IPS DF 4.7 (cell line): ENCODE results near the gene MPZL2.

ENCODE experiments used
- DNase-seq: peaks from one replicate; pipeline ENCODE4 v3.0.0-alpha.2; 2013; ENCODE audit warnings: low spot score; ENCODE audit errors: extremely low read depth

MPZL2 gene

DNA sequence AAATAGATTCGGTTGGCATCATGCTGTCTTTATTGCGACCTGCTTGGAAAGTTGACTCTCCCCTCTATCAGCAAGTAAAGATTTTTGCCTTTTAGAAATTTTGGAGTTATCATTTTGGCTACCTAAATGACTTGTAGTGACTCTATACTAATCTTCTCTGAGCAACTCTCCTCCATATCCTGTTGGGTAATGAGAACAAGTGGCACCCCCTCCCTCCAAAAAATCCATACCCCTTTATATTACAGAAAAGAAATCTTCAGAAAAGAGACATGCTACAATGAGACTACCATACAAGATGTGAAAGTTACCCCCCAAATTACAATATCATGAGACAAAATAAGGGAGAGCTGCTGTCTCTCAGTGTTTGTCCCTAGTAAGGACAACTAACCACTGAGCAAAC lies 40.5 kb downstream of the MPZL2 start:
- no peak for DNase-seq

DNA sequence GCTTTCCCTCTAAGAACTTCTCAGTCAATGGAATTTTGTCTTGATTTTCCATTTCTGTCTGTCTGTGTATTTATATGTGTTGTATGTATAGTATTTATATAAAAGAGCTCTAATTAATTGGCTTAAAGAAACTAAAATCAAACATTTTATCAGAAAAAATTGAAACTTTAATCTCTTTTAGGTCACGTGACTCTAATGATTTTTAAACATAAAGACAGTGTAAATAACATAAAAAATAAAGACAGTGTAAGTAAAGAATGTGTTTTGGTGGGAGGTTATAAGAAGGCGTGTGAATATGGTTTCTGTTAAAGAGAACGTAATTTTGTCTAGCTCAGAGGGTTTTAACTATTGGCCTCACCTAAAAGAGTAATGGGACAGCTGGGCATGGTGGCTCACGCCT lies 41.7 kb downstream of the MPZL2 start:
- DNase-seq, result no peak

DNA sequence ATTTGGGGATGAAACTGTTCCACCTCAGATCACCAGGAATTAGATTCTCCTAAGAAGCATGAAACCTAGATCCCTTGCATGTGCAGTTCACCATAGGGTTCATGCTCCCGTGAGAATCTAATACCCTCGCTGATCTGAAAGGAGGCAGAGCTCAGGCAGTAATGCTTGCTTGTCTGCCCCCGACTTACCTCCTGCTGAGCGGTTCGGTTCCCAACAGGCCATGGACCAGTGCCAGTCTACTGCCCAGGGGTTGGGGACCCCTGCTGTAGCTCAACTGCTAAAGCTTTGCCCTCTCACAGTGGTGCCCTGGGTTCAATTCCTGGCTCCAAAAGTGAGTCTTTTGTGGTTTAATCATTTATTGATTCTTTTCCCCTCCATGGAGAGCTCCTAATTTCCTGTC lies 42.7 kb downstream of the MPZL2 start:
- no peak for DNase-seq

DNA sequence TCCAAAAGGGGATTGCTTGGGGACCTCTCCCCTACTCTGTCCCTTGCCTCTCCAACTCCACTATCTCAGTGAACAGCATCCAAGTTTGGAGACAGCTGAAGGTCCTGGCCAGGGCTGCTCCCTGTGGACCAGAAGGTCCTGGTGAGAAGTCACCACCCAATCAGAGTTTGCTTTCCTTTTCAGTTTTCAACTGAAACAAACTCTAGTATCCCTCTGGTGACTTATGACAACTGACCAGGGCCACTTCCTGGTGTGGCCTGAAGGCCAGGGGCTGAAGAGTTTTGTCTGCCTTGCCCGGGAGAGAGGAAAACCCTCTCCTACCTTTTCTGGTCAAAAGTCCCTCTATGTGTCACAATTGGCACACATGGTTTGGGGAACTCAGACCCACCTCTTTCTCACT lies 44.4 kb downstream of the MPZL2 start:
- DNase-seq, result no peak

DNA sequence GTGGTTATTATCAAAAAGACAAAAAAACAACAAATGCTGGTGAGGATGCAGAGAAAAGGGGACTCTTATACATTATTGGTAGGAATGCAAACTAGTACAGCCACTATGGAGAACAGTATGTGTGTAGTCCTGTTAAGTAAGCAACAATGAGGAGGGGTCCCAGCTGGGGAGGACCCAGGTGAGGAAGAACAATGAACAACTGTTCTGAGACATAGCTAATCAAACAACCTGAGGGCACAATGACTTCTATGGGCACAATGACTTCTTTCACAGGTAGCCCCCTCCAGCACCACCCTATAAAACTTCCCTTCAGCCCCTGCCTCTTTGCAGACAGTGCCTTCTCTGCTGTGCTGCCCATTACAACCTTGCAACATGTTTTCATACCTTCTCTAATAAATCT lies 44.9 kb downstream of the MPZL2 start:
- no peak for DNase-seq

DNA sequence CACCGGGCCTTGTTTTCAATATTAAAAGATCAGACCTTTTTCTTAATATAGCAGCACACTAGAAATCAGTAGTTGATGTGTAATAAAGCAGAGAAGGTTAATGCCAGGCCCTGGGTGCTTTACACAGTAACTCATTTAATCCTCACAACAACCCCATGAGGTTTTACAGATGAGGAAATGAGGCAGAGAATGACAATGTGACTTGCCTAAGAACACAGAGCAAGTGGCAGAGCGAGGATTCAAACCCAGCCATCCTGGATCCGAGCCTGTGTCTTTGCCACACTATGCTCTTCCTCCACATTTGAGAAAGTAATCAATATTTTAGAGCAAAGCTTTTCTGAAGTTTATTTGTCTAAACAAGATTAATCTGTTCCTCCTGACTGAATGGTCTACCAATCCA lies 46.5 kb downstream of the MPZL2 start:
- DNase-seq, result no peak

DNA sequence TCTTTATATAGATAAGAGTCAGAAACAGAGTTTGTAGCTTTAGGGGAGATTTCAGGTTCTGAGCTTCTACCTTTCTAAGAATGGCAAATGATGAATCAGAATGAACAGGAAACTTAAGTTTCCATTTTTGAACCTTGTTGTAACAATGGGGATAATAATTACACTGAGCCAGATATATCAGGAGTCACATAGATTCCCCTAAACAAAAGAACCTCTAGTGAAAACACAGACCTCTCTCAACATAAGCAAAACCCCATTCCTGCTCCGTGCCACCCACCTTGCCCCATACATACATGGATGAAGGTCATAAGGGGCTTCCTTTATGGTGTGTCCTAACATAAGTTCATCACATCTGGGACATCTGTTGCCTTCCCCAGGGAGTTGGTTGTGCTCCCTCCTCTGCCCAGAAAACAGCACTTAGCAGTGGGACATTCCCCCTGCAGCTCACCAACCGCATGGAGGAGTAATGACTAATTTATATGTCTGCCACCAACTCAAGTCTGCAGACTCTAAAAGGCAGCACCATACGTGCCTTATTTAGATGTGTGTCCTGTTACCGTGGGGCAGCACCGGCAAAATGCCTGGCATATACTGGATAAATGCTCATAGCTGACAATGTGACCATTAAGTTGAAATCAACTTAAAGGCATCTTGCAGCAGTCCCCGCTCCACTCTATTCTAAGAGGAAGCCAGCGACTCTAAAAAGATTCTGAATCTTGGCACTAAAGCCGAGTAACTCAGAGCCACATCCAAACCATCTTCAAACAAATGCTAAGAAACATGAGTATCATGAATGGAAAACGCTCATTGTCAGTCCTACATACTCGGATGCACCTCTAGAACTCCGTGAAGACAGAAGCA lies 47.2 kb downstream of the MPZL2 start:
- no peak for DNase-seq

DNA sequence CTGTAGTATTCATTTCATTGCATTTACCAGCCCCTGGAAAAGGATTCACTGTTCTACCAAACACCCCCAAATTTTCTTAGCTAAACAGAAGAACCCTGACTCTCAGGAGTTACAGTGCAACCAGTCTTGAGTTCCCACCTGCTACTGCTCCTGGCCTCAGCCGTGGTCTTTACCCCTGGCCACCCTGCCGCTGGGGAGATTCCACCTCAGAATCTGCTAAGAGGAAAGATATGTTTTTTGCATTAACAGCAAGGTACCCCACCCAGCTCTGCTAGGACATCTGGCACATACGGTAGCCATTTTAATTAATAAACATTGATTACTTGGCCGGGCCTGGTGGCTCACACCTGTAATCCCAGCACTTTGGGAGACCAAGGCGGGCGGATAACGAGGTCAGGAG lies 48.3 kb downstream of the MPZL2 start:
- no peak for DNase-seq

DNA sequence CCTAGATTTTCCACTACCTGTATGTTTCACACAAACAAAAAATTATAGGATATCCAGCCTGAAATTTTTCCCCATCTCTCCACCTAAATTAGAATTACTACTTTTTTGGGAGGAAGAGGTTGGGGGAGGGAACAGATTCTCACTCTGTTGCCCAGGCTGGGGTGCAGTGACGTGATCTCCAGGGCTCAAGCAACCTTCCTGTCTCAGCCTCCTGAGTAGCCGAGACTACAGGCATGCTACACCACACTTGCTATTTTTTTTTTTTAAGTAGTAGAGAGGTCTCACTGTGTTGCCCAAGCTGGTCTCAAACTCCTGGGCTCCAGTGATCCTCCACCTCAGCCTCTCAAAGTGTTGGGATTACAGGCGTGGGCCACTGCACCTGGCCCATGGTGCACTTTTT lies 48.8 kb downstream of the MPZL2 start:
- no peak for DNase-seq

DNA sequence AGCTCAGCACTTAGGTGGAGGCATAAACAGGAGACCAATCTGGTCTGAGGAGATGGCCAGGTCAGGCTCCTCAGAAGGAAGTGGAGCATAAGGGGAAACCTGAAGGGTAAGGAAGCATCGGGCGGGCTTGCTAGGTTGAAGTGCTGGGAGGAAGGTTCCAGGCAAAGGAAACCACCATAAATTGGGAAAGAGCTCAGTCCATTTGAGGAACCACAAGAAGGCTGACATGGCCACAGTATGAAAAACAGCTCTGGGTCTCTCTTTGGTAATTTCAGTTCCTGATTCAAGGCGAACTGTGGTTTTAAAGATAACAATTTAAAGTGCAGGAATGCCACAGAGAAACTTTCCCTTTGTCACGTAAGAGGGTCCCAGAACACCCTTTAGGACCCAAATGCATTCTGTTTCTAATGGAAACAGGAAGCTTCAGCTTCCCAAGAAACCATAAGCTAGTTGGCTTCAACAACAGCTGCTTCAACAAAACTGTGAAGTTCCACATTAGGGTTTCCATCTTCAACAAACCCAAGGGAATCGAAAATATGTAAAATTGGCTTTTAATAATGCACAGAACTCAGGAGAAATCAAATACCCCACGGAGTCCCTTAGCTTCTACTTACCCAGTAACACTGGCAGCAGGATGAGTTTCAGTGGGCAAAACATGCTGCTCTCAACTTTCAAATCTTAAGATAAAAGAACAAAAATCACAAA lies 49.7 kb downstream of the MPZL2 start:
- no peak for DNase-seq

DNA sequence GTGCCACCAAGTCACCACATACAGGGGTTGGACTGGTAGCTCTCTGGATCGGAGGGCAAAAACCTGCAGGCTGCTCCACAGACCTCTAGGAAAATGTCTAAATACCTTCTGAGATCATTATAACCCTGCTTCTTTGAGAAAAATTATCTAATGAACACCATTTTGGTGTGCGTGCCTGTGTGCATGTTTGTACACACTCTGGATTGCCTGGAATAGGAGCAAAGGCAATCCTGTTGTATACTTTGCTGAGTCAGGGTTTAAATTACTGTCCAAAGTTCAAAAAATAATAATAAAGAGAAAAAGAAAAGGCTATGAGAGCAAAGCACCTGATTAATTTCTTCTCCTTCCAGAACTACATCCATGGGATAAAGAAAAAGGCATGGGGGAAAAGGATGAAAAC lies 50.3 kb downstream of the MPZL2 start:
- no peak for DNase-seq

DNA sequence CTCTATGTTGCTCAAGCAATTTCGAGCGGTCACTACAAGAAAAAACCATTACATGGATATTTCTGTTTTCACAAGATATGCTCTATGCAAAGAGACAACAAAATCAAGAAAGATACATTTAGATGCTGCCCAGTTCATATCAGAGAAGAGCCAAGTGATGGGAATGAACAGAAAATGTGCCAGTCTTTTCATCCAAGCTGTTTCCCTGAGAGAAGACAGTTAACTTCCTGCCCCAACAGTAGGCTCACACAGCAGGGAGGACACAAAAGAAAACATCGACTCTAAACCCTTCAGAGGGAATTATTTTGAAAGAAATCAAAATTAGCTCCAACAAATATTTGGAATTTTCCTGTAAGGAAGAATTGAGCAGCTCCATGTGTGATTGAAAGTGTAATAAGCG lies 50.9 kb downstream of the MPZL2 start:
- DNase-seq, result no peak

DNA sequence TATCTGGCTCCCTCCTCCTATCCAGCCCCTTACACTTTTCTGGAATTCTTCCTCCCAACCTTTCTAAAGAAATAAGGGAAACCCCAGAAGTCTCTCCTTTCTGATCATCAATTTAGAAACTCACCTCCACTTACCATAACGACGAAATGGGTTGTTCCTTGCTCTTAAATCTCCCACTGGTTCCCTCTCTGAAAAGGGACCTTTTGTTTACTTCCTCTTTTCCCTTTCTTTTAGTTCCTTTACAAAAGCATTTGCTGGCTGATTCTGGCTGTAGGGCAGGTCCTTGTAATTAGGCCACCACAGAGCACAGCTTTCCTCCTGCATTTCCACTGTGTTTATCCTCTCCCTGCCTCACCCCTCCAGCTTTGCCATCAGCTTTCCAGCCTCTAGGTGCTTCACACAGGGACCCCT lies 51.3 kb downstream of the MPZL2 start:
- DNase-seq, result no peak

DNA sequence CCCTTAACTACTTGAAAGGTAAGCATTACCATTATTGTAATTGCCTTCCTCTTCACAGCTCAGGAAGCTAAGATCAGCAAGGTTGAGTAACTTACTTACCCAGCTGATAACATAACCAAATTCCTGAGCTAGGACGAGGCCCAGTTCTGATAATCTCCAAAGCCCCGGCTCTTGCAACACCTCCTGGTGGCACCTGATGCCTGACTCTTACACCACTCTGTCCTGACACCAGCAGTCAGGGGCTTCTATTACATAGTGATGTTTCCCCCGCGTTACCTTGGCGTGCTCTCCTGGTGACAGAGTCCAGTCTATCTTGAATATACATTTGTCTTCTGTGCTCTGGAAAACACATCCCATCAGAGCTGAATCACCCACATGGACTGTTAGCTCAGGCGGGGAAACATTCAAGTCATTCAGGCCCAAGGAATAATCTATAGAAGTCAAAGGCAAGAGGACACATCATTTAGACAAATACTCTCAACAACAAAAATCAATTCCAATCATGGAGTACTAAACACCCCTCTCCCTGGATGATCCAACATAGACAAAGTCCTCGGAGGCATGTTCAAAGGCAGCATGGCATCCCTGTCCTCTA lies 51.9 kb downstream of the MPZL2 start:
- no peak for DNase-seq

DNA sequence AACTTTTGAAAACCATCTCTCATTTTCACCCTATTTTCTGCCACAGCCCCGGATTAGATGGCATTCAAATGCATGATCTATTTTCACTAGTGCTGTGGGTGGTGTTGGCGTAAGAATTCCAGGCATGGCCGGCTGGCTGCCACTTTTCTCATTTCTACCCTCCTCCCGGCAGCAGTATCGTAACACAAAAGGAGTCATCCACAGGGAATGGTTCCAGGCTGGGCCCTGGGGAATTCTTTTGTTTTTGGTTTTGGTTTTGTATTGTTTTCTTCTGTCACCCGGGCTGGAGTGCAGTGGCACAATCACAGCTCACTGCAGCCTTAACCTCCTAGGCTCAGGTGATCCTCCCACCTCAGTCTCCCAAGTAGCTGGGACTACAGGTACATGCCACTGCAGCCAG lies 53.1 kb downstream of the MPZL2 start:
- DNase-seq, result no peak

DNA sequence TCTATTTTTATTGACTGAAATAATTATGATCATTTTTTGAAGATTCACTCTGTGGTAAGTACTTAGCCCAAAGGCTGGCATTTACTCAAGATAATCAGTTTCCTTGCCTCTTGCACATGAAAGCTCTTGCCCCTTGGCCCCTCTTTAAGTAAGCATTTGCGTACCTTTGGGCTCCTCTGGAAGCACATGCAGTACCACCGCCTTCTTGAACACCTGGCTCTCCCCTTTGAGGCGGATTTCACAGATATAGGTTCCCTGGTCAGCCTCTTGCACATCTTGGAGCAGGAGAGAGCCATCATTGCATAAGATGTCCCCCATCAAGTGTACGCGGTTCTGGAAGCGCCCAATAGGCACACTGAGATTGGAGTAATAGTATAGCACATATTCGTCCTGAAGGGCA lies 53.8 kb downstream of the MPZL2 start:
- DNase-seq, result no peak

DNA sequence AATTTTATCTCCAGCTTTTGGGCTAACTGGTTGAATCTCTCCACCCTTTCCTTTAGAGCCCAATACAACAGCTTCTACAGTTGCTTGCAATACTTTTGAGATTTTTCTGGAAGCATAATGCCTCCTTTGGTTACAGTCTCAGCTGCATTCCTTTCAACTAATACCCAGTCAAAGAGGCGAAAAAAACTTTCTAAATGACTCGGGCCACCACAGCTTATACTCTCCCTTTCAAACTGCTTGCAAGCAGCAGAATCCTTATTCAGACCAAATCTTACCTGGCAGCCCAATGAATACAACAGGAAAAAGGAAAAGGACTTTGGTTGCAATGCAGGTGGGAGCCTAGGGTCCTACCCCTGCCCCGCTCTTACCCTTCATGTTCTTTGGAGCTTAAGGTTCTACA lies 55.1 kb downstream of the MPZL2 start:
- no peak for DNase-seq

DNA sequence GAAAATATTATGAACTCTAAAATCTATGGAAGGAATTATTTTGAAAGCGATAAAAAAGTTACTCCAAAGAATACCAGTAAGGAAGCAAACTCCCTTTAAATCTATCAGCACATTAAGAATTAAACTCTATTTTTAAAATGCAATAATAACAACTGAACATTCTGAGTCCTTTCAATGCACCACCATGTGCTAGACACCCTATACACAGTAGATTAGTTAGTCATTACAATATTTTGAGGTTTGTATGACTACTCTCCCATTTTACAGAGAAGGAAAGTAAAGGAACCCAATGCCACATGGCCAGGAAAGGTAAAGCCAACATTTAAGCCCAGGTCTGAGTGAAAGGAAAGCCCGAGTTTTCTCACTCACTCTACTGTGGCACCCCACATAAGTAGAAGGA lies 57.0 kb downstream of the MPZL2 start:
- no peak for DNase-seq

DNA sequence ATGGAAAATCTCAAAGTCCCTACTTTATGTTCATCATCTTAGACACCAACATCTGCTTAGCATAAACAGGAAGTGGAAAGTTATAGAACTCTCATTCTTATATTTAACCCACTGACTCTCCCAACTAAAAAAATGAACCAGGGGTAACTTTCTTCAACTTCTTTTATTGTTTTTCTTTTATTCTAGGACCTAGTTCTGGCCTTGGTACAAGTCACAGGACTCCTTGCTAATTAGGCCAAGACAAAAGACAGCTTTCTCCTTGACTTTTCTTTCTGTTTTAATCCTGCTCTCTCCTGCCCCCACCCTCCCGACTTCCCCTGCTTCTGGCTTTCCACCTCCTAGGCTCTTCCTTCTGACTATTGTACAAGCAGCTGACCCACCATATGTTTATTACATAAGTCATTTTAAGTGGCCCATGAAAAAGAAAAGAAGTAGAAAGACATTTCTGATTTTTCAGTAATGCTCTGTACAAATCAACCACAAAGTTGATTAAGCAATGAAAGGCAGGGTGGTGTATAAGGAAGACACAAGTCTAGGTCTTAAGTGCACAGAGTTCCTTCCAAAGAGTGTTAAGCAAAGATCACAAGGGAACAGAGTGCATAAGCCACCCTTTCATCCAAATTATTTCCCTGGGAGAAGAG lies 57.6 kb downstream of the MPZL2 start:
- DNase-seq, result no peak

DNA sequence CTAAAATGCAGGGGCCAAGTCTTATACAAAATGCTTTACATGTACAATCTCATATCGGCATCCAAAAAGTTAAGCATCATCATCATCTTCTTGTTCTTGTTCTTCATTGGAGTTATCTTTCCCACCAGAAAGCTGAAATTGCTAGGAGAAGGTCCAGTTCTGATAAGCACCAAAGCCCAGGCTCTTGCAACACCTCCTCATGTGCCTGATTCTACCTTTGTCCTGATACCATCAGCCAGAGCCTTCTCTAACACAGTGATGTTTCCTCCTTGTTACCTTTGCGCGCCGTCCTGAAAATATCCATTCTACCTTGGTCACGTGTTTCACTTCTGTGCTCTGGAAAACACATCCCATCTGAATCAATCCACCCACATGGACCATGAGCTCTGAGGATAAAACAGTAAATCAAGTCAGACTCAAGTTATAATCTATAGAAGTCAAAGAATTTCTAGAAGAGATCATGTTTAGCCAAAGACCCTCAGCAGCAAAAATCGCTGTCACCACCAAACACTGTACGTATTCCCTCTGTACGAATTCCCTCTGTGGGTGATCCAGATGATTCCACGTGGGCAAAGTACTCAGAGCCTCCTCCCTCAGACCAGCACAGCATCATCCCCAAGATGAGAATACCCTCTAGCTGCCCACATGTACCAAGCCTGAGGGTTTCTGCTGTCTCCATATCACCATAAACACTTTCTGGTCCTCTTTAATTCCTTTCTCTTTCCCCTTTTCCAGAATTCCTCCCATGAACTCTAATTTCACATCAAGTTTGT lies 58.3 kb downstream of the MPZL2 start:
- DNase-seq, result no peak
